K562 (cell line): ENCODE measurements around the gene RNF43. TPM values are rescaled to one million over a fixed set of nuclear protein-coding genes. Genes with fewer than 3 reads are reported as not detected.

Experiments used
- ATAC-seq: fragments of 200-7000 bp; cut with Tn5 transposase; 3 replicates; pipeline ENCODE4 v1.9.1; 2020; ENCODE audit warnings: moderate library complexity
- BruUV-seq: library from RNA; stranded (reverse); fragments of 400-500 nt; replicated peaks from 2 replicates; lab custom pipeline; 2021; lab: Mats Ljungman, UMichigan
- CTCF ChIA-PET: fragments of 300-600 bp; formaldehyde crosslinking; extraction: SDS; loops from one replicate; lab custom pipeline; 2021; ENCODE audit warnings: low intra/inter-chr PET ratio; lab: Yijun Ruan, JAX
- POLR2A ChIA-PET: fragments of 300-600, 350-650 bp; sonication (Branson Sonifier 250); formaldehyde crosslinking; extraction: SDS; loops from one replicate; lab custom pipeline; 2021; ENCODE audit warnings: antibody characterized with exemption, inconsistent platforms; lab: Yijun Ruan, JAX
- DNase-seq, 4 experiments: peaks; one replicate each; pipeline versions ENCODE4 v3.0.0 to v3.0.0-alpha.2; 2011 to 2018; ENCODE audit warnings: low spot score in 3 of 4, mixed read lengths in 3 of 4; ENCODE audit errors: extremely low read depth in 1 of 4
- FAIRE-seq: peaks from 2 replicates; lab custom pipeline; 2011; peaks lifted over from hg19 to GRCh38; lab: Jason Lieb, UNC
- H2AFZ ChIP-seq: 2 replicates; pipeline ENCODE4 v1.6.0; 2011; ENCODE audit warnings: low read depth, low read length, control low read depth, inconsistent platforms
- H3K27ac ChIP-seq: fragments of 200-600 bp; 3 replicates; pipeline ENCODE4 v1.8.0; 2011; ENCODE audit warnings: low read depth, mild to moderate bottlenecking, control low read depth, inconsistent platforms, low read length, moderate library complexity, mixed read lengths; ENCODE audit errors: extremely low read depth
- H3K27me3 ChIP-seq, 2 experiments: fragments of 300-600 bp in 1 of 2; 2 replicates in 1 of 2; 3 replicates in 1 of 2; pipeline versions ENCODE4 v1.6.0 to v1.8.0; 2011; ENCODE audit warnings: inconsistent platforms in 2 of 2, low read length in 2 of 2, mild to moderate bottlenecking in 1 of 2, mixed read lengths in 1 of 2, moderate library complexity in 1 of 2; ENCODE audit not compliant: control insufficient read depth in 2 of 2, insufficient read depth in 2 of 2
- H3K36me3 ChIP-seq: fragments of 300-600 bp; 3 replicates; pipeline ENCODE4 v1.8.0; 2011; ENCODE audit warnings: mild to moderate bottlenecking, low read length, inconsistent platforms; ENCODE audit not compliant: control insufficient read depth, insufficient read depth
- H3K4me1 ChIP-seq, 2 experiments: fragments of 200-600 bp in 1 of 2; replicated peaks in 1 of 2; 2 replicates in 1 of 2; 3 replicates in 1 of 2; pipeline versions ENCODE4 v1.5.1 to v1.8.0; 2011; ENCODE audit warnings: inconsistent platforms in 2 of 2, low read length in 2 of 2, mild to moderate bottlenecking in 1 of 2, mixed read lengths in 1 of 2, moderate library complexity in 1 of 2; ENCODE audit not compliant: control insufficient read depth in 2 of 2, insufficient read depth in 2 of 2
- H3K4me2 ChIP-seq: 2 replicates; pipeline ENCODE4 v1.6.1; 2011; ENCODE audit warnings: low read length, control low read depth, inconsistent platforms, mixed read lengths; ENCODE audit not compliant: insufficient read depth
- H3K4me3 ChIP-seq: fragments of 200-600 bp; sonication (generic), shearing (Covaris generic); 2 replicates; pipeline ENCODE4 v1.5.1; 2016; ENCODE audit warnings: control low read depth, inconsistent platforms
- H3K79me2 ChIP-seq: fragments of 200-600 bp; 3 replicates; pipeline ENCODE4 v1.8.0; 2011; ENCODE audit warnings: low read length, inconsistent platforms; ENCODE audit not compliant: control insufficient read depth, insufficient read depth
- H3K9ac ChIP-seq, 2 experiments: 2 replicates each; pipeline versions ENCODE4 v1.6.0 to v1.6.1; 2011; ENCODE audit warnings: low read depth in 2 of 2, low read length in 2 of 2, control low read depth in 1 of 2, inconsistent platforms in 1 of 2, mild to moderate bottlenecking in 1 of 2, mixed read lengths in 1 of 2; ENCODE audit not compliant: insufficient read depth in 1 of 2
- H3K9me1 ChIP-seq: one replicate; pipeline ENCODE4 v1.6.0; 2011; ENCODE audit warnings: inconsistent platforms, mild to moderate bottlenecking, low read length, moderate library complexity; ENCODE audit not compliant: control insufficient read depth, insufficient read depth
- H3K9me3 ChIP-seq: replicated peaks from 2 replicates; pipeline ENCODE4 v1.5.1; 2011; ENCODE audit warnings: low read depth, low read length, inconsistent platforms; ENCODE audit not compliant: control insufficient read depth, insufficient read depth
- H4K20me1 ChIP-seq: replicated peaks from 2 replicates; pipeline ENCODE4 v1.6.1; 2011; ENCODE audit warnings: low read length, inconsistent platforms, mixed read lengths; ENCODE audit not compliant: control insufficient read depth, insufficient read depth
- CHD1 ChIP-seq: fragments of 200-600 bp; sonication (generic); IDR thresholded peaks from one replicate; pipeline ENCODE4 v1.6.1; 2012; ENCODE audit warnings: mild to moderate bottlenecking, moderate library complexity, low read length, inconsistent platforms
- GTF2B ChIP-seq: IDR thresholded peaks from 2 replicates; pipeline ENCODE4 v1.6.1; 2011; ENCODE audit not compliant: insufficient read length; ENCODE audit errors: extremely low read depth
- IRF2 ChIP-seq: sonication (generic); formaldehyde crosslinking; IDR thresholded peaks from 2 replicates; pipeline ENCODE4 v1.8.1; 2022; ENCODE audit warnings: mild to moderate bottlenecking, missing genetic modification reagents
- MYNN ChIP-seq, 2 experiments: sonication (generic); formaldehyde crosslinking in 1 of 2; IDR thresholded peaks; 2 replicates each; pipeline versions ENCODE4 v1.5.0 to v1.6.1; 2016 to 2020; ENCODE audit warnings: antibody characterized with exemption in 1 of 2, missing genetic modification reagents in 1 of 2
- NFIC ChIP-seq: fragments of 450-650 bp; IDR thresholded peaks from 2 replicates; pipeline ENCODE4 v1.6.1; 2017; ENCODE audit warnings: mild to moderate bottlenecking, inconsistent platforms
- ZBTB8A ChIP-seq: fragments of 450-650 bp; IDR thresholded peaks from 2 replicates; pipeline ENCODE4 v1.6.1; 2018; ENCODE audit warnings: mild to moderate bottlenecking, moderate library complexity; ENCODE audit not compliant: partially characterized antibody
- ZNF280B ChIP-seq: fragments of 250-450 bp; sonication (Bioruptor Pico); IDR thresholded peaks from 2 replicates; pipeline ENCODE4 v1.5.1; 2021; ENCODE audit warnings: mild to moderate bottlenecking
- ZNF41 ChIP-seq: fragments of 250-450 bp; sonication (Bioruptor Pico); conservative IDR thresholded peaks from 2 replicates; pipeline ENCODE4 v1.4.0; 2020; ENCODE audit warnings: mild to moderate bottlenecking
- WGBS: fragments of 100-300 bp; shearing (Covaris generic); methylation state at CpG from one replicate; pipeline ENCODE4 v1.1.6; 2016; ENCODE audit warnings: low coverage, mixed read lengths; ENCODE audit not compliant: insufficient coverage; ENCODE audit errors: missing lambda C conversion rate; 5-methylcytosine and 5-hydroxymethylcytosine counted together
- in situ Hi-C: fragments of 300-500 bp; cut with MboI; formaldehyde crosslinking; loops from 4 replicates; pipeline ENCODE4 v1.15.0; 2018; ENCODE audit warnings: inconsistent platforms, mixed read lengths
- intact Hi-C: fragments of 100-400 bp; cut with micrococcal nuclease; formaldehyde crosslinking; loops from 2 replicates; pipeline ENCODE4 v1.14.2; 2022
- polyA plus RNA-seq, 8 experiments: library from polyadenylated mRNA; depleted of rRNA in 4 of 8; stranded (reverse) in 5 of 8; unstranded in 3 of 8; fragments of >200 nt; fragmentation: Nextera tagmentation in 2 of 8; fragmentation: Illumina TruSeq in 1 of 8; extraction: Ambion mirVana in 2 of 8; extraction: Trizol in 1 of 8; gene quantifications; 2 replicates each; pipeline versions ENCODE4 v1.2.1 to v1.2.3, GENCODE V29; 2011 to 2014; ENCODE audit warnings: inconsistent platforms in 1 of 8, missing spikeins in 1 of 8
- total RNA-seq, 7 experiments: library from RNA; depleted of rRNA in 6 of 7; stranded (reverse); fragments of >200 nt in 6 of 7; fragmentation: Illumina TruSeq in 2 of 7; extraction: Trizol in 2 of 7; gene quantifications; 2 replicates each; pipeline versions ENCODE4 v1.2.1 to v1.2.3, GENCODE V29; 2011 to 2021; ENCODE audit warnings: low replicate concordance in 1 of 7
- TF ChIP-seq, protein P1 (sequence below), 2 experiments: fragments of 450-650 bp in 1 of 2; sonication (generic) in 1 of 2; formaldehyde crosslinking in 1 of 2; IDR thresholded peaks; 2 replicates each; pipeline versions ENCODE4 v1.7.1 to v1.9.0; 2016 to 2022; ENCODE audit warnings: inconsistent platforms in 1 of 2, mild to moderate bottlenecking in 1 of 2, missing genetic modification reagents in 1 of 2

The RNF43 gene
- total and polyA plus RNA-seq, 9 of the 15 experiments (the other 6 are each of a cell fraction or from before 2014, with no cell fraction given) = 0.29 to 2.7 (median 1.4) TPM

- in situ Hi-C loops (no loop called here), intact Hi-C loops (no loop called here)
- H3K79me2 ChIP-seq = no peaks in the 10 kb centered on the region
- no peak for ATAC-seq
- H3K9me1 ChIP-seq = no peaks in the 10 kb centered on the region
- H3K9ac ChIP-seq = no peak overlapping the region; a peak in 1 of 4 replicates
- H3K27ac ChIP-seq = no peak overlapping the region
- CTCF ChIA-PET = no interaction called here
- POLR2A ChIA-PET = interaction anchor here (0.6 to 1.4 kb wide), 6 partner anchors 9 to 36 kb away, joined by 3 to 4 read pairs (median 4); partner anchors contain the start of gene SUPT4H1
- 0 out of 2 replicates have a peak overlapping the region, but pooled peaks have one; percentile 44 for H2AFZ ChIP-seq
- BruUV-seq = no TSS peak
- peaks cover 0 to 9% of the 10 kb centered on the region in 2 experiments; a peak in 3 of 5 replicates for H3K4me1 ChIP-seq
- no peaks in the 10 kb centered on the region for H4K20me1 ChIP-seq
- DNase-seq = no peak
- FAIRE-seq = no peak
- H3K27me3 ChIP-seq = no peaks in the 10 kb centered on the region
- no peak overlapping the region for H3K4me3 ChIP-seq
- 58% methylated on average over 5 of the region's 5 CpGs for WGBS
- no peak overlapping the region for H3K4me2 ChIP-seq
- H3K9me3 ChIP-seq = no peaks in the 10 kb centered on the region
- H3K36me3 ChIP-seq = no peaks in the 10 kb centered on the region
- TF ChIP-seq CHD1 (no peak), ZBTB8A (no peak), GTF2B (no peak), NFIC (no peak), ZNF280B (CRISPR knock-in tag) (no peak), MYNN (IDR thresholded peaks at IDR 0.05) (no peak), MYNN (CRISPR knock-in tag; IDR thresholded peaks at IDR 0.05) (no peak), IRF2 (CRISPR knock-in tag) (no peak), ZNF41 (CRISPR knock-in tag) (no peak)
- TF ChIP-seq, protein P1, sequence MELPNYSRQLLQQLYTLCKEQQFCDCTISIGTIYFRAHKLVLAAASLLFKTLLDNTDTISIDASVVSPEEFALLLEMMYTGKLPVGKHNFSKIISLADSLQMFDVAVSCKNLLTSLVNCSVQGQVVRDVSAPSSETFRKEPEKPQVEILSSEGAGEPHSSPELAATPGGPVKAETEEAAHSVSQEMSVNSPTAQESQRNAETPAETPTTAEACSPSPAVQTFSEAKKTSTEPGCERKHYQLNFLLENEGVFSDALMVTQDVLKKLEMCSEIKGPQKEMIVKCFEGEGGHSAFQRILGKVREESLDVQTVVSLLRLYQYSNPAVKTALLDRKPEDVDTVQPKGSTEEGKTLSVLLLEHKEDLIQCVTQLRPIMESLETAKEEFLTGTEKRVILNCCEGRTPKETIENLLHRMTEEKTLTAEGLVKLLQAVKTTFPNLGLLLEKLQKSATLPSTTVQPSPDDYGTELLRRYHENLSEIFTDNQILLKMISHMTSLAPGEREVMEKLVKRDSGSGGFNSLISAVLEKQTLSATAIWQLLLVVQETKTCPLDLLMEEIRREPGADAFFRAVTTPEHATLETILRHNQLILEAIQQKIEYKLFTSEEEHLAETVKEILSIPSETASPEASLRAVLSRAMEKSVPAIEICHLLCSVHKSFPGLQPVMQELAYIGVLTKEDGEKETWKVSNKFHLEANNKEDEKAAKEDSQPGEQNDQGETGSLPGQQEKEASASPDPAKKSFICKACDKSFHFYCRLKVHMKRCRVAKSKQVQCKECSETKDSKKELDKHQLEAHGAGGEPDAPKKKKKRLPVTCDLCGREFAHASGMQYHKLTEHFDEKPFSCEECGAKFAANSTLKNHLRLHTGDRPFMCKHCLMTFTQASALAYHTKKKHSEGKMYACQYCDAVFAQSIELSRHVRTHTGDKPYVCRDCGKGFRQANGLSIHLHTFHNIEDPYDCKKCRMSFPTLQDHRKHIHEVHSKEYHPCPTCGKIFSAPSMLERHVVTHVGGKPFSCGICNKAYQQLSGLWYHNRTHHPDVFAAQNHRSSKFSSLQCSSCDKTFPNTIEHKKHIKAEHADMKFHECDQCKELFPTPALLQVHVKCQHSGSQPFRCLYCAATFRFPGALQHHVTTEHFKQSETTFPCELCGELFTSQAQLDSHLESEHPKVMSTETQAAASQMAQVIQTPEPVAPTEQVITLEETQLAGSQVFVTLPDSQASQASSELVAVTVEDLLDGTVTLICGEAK (IDR thresholded peaks at IDR 0.05) = no peak
- TF ChIP-seq, protein P1 (CRISPR knock-in tag; IDR thresholded peaks at IDR 0.05) = no peak
Measured at GRCh38 chr17:58373003-58373402, 44.3 kb downstream of the RNF43 start.
